Measurements from ENCODE around the gene NTN1.

DNA sequence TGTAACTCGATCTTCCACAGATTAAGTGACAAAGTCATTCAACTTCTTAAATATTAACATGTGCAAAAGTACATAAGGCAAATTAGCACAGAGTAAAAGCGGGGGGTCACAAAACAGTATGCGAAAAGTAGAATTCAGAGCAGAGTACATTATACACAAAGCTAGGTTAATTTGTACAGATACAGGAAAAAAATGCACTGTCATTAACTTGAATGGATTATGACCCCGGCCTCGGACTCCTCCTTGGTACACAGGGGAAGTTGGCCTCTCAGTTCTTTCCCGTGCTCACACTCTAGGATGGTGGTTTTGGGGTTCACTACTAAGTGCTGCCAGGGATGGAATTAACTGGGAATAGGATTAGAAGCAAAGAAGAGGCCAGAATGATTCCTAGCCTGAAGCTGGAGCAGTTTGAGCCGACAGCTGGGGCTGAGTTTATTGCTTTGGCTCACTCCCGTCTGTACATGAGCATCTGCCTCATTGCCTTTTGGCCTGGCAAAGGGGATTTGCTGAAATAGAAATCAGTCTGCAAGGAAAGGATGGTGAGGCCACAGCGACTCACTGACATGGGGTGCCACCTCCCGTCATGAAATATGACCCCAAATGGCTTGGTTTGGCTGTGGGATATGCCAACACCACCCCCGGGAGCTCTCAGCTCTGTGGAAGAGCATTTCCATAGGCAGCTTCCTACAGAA, 23.6 kb downstream of the NTN1 start:
- no peak for TF ChIP-seq SMARCC2 (IDR thresholded peaks at IDR 0.05)
- TF ChIP-seq POLR2A (IDR thresholded peaks at IDR 0.05; ENCODE audit: insufficient read depth in 1 of 2, low read depth in 2 of 2, low read length in 2 of 2), result no peak
- TF ChIP-seq PCBP1 (IDR thresholded peaks at IDR 0.05; ENCODE audit: borderline replicate concordance, low read depth, low read length), result no peak
- TF ChIP-seq NR2F6 (IDR thresholded peaks at IDR 0.05), result no peak
- TF ChIP-seq NR2F6 (CRISPR knock-in tag; IDR thresholded peaks at IDR 0.05), result no peak
- TF ChIP-seq, protein P1, sequence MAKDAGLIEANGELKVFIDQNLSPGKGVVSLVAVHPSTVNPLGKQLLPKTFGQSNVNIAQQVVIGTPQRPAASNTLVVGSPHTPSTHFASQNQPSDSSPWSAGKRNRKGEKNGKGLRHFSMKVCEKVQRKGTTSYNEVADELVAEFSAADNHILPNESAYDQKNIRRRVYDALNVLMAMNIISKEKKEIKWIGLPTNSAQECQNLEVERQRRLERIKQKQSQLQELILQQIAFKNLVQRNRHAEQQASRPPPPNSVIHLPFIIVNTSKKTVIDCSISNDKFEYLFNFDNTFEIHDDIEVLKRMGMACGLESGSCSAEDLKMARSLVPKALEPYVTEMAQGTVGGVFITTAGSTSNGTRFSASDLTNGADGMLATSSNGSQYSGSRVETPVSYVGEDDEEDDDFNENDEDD (CRISPR knock-in tag; IDR thresholded peaks at IDR 0.05; ENCODE audit: borderline replicate concordance), result no peak
- TF ChIP-seq, protein P2, sequence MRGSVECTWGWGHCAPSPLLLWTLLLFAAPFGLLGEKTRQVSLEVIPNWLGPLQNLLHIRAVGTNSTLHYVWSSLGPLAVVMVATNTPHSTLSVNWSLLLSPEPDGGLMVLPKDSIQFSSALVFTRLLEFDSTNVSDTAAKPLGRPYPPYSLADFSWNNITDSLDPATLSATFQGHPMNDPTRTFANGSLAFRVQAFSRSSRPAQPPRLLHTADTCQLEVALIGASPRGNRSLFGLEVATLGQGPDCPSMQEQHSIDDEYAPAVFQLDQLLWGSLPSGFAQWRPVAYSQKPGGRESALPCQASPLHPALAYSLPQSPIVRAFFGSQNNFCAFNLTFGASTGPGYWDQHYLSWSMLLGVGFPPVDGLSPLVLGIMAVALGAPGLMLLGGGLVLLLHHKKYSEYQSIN (CRISPR knock-in tag; IDR thresholded peaks at IDR 0.05; ENCODE audit: borderline replicate concordance), result no peak
- TF ChIP-seq FOXA1 (IDR thresholded peaks at IDR 0.05), result no peak
- TF ChIP-seq FOXA1 (CRISPR knock-in tag; IDR thresholded peaks at IDR 0.05), result no peak
- no peak for TF ChIP-seq ZNF792 (CRISPR knock-in tag; IDR thresholded peaks at IDR 0.05)
- TF ChIP-seq RXRA (CRISPR knock-in tag; IDR thresholded peaks at IDR 0.05), result no peak
- no peak for TF ChIP-seq TAF1 (CRISPR knock-in tag; IDR thresholded peaks at IDR 0.05)
- no peak for TF ChIP-seq PAX8 (CRISPR knock-in tag; IDR thresholded peaks at IDR 0.05; ENCODE audit: borderline replicate concordance)

Measured in HepG2 (cell line).